K562 (cell line): Measurements from ENCODE around the gene VTI1B. TPM values are rescaled to one million over a fixed set of nuclear protein-coding genes. Genes with fewer than 3 reads are reported as not detected.

ENCODE experiments used
- ATAC-seq: fragments of 200-7000 bp; cut with Tn5 transposase; 3 replicates; pipeline ENCODE4 v1.9.1; 2020; ENCODE audit warnings: moderate library complexity
- BruUV-seq: library from RNA; stranded (reverse); fragments of 400-500 nt; replicated peaks from 2 replicates; lab custom pipeline; 2021; lab: Mats Ljungman, UMichigan
- CTCF ChIA-PET: fragments of 300-600 bp; formaldehyde crosslinking; extraction: SDS; loops from one replicate; lab custom pipeline; 2021; ENCODE audit warnings: low intra/inter-chr PET ratio; lab: Yijun Ruan, JAX
- POLR2A ChIA-PET: fragments of 300-600, 350-650 bp; sonication (Branson Sonifier 250); formaldehyde crosslinking; extraction: SDS; loops from one replicate; lab custom pipeline; 2021; ENCODE audit warnings: antibody characterized with exemption, inconsistent platforms; lab: Yijun Ruan, JAX
- DNase-seq, 4 experiments: peaks; one replicate each; pipeline versions ENCODE4 v3.0.0 to v3.0.0-alpha.2; 2011 to 2018; ENCODE audit warnings: low spot score in 3 of 4, mixed read lengths in 3 of 4; ENCODE audit errors: extremely low read depth in 1 of 4
- FAIRE-seq: peaks from 2 replicates; lab custom pipeline; 2011; peaks lifted over from hg19 to GRCh38; lab: Jason Lieb, UNC
- H2AFZ ChIP-seq: 2 replicates; pipeline ENCODE4 v1.6.0; 2011; ENCODE audit warnings: low read depth, low read length, control low read depth, inconsistent platforms
- H3K27ac ChIP-seq: fragments of 200-600 bp; 3 replicates; pipeline ENCODE4 v1.8.0; 2011; ENCODE audit warnings: low read depth, mild to moderate bottlenecking, control low read depth, inconsistent platforms, low read length, moderate library complexity, mixed read lengths; ENCODE audit errors: extremely low read depth
- H3K27me3 ChIP-seq, 2 experiments: fragments of 300-600 bp in 1 of 2; 2 replicates in 1 of 2; 3 replicates in 1 of 2; pipeline versions ENCODE4 v1.6.0 to v1.8.0; 2011; ENCODE audit warnings: inconsistent platforms in 2 of 2, low read length in 2 of 2, mild to moderate bottlenecking in 1 of 2, mixed read lengths in 1 of 2, moderate library complexity in 1 of 2; ENCODE audit not compliant: control insufficient read depth in 2 of 2, insufficient read depth in 2 of 2
- H3K36me3 ChIP-seq: fragments of 300-600 bp; 3 replicates; pipeline ENCODE4 v1.8.0; 2011; ENCODE audit warnings: mild to moderate bottlenecking, low read length, inconsistent platforms; ENCODE audit not compliant: control insufficient read depth, insufficient read depth
- H3K4me1 ChIP-seq, 2 experiments: fragments of 200-600 bp in 1 of 2; replicated peaks in 1 of 2; 2 replicates in 1 of 2; 3 replicates in 1 of 2; pipeline versions ENCODE4 v1.5.1 to v1.8.0; 2011; ENCODE audit warnings: inconsistent platforms in 2 of 2, low read length in 2 of 2, mild to moderate bottlenecking in 1 of 2, mixed read lengths in 1 of 2, moderate library complexity in 1 of 2; ENCODE audit not compliant: control insufficient read depth in 2 of 2, insufficient read depth in 2 of 2
- H3K4me2 ChIP-seq: 2 replicates; pipeline ENCODE4 v1.6.1; 2011; ENCODE audit warnings: low read length, control low read depth, inconsistent platforms, mixed read lengths; ENCODE audit not compliant: insufficient read depth
- H3K4me3 ChIP-seq: fragments of 200-600 bp; sonication (generic), shearing (Covaris generic); 2 replicates; pipeline ENCODE4 v1.5.1; 2016; ENCODE audit warnings: control low read depth, inconsistent platforms
- H3K79me2 ChIP-seq: fragments of 200-600 bp; 3 replicates; pipeline ENCODE4 v1.8.0; 2011; ENCODE audit warnings: low read length, inconsistent platforms; ENCODE audit not compliant: control insufficient read depth, insufficient read depth
- H3K9ac ChIP-seq, 2 experiments: 2 replicates each; pipeline versions ENCODE4 v1.6.0 to v1.6.1; 2011; ENCODE audit warnings: low read depth in 2 of 2, low read length in 2 of 2, control low read depth in 1 of 2, inconsistent platforms in 1 of 2, mild to moderate bottlenecking in 1 of 2, mixed read lengths in 1 of 2; ENCODE audit not compliant: insufficient read depth in 1 of 2
- H3K9me1 ChIP-seq: one replicate; pipeline ENCODE4 v1.6.0; 2011; ENCODE audit warnings: inconsistent platforms, mild to moderate bottlenecking, low read length, moderate library complexity; ENCODE audit not compliant: control insufficient read depth, insufficient read depth
- H3K9me3 ChIP-seq: replicated peaks from 2 replicates; pipeline ENCODE4 v1.5.1; 2011; ENCODE audit warnings: low read depth, low read length, inconsistent platforms; ENCODE audit not compliant: control insufficient read depth, insufficient read depth
- H4K20me1 ChIP-seq: replicated peaks from 2 replicates; pipeline ENCODE4 v1.6.1; 2011; ENCODE audit warnings: low read length, inconsistent platforms, mixed read lengths; ENCODE audit not compliant: control insufficient read depth, insufficient read depth
- MBD2 ChIP-seq: sonication (generic); IDR thresholded peaks from 2 replicates; pipeline ENCODE4 v1.6.1; 2016; ENCODE audit warnings: low read depth, borderline replicate concordance
- PHTF2 ChIP-seq: fragments of 250-450 bp; sonication (Bioruptor Pico); IDR thresholded peaks from 2 replicates; pipeline ENCODE4 v1.5.0; 2021; ENCODE audit warnings: mild to moderate bottlenecking
- ZNF384 ChIP-seq: IDR thresholded peaks from 2 replicates; pipeline ENCODE4 v1.6.1; 2012; ENCODE audit warnings: low read depth, low read length, improper control_type of control experiment
- ZNF830 ChIP-seq: fragments of 250-450 bp; sonication (Bioruptor Pico); IDR thresholded peaks from 2 replicates; pipeline ENCODE4 v1.5.0; 2021; ENCODE audit warnings: mild to moderate bottlenecking
- WGBS: fragments of 100-300 bp; shearing (Covaris generic); methylation state at CpG from one replicate; pipeline ENCODE4 v1.1.6; 2016; ENCODE audit warnings: low coverage, mixed read lengths; ENCODE audit not compliant: insufficient coverage; ENCODE audit errors: missing lambda C conversion rate; 5-methylcytosine and 5-hydroxymethylcytosine counted together
- in situ Hi-C: fragments of 300-500 bp; cut with MboI; formaldehyde crosslinking; loops from 4 replicates; pipeline ENCODE4 v1.15.0; 2018; ENCODE audit warnings: inconsistent platforms, mixed read lengths
- intact Hi-C: fragments of 100-400 bp; cut with micrococcal nuclease; formaldehyde crosslinking; loops from 2 replicates; pipeline ENCODE4 v1.14.2; 2022
- polyA plus RNA-seq, 8 experiments: library from polyadenylated mRNA; depleted of rRNA in 4 of 8; stranded (reverse) in 5 of 8; unstranded in 3 of 8; fragments of >200 nt; fragmentation: Nextera tagmentation in 2 of 8; fragmentation: Illumina TruSeq in 1 of 8; extraction: Ambion mirVana in 2 of 8; extraction: Trizol in 1 of 8; gene quantifications; 2 replicates each; pipeline versions ENCODE4 v1.2.1 to v1.2.3, GENCODE V29; 2011 to 2014; ENCODE audit warnings: inconsistent platforms in 1 of 8, missing spikeins in 1 of 8
- total RNA-seq, 7 experiments: library from RNA; depleted of rRNA in 6 of 7; stranded (reverse); fragments of >200 nt in 6 of 7; fragmentation: Illumina TruSeq in 2 of 7; extraction: Trizol in 2 of 7; gene quantifications; 2 replicates each; pipeline versions ENCODE4 v1.2.1 to v1.2.3, GENCODE V29; 2011 to 2021; ENCODE audit warnings: low replicate concordance in 1 of 7
- TF ChIP-seq, protein P1 (sequence below): fragments of 450-650 bp; IDR thresholded peaks from 2 replicates; pipeline ENCODE4 v1.6.1; 2017; ENCODE audit warnings: antibody characterized with exemption, mild to moderate bottlenecking
- TF ChIP-seq, protein P2 (sequence below): fragments of 450-650 bp; formaldehyde crosslinking; IDR thresholded peaks from 2 replicates; pipeline ENCODE4 v1.4.0; 2020; ENCODE audit warnings: mild to moderate bottlenecking, mixed read lengths
- TF ChIP-seq, protein P3 (sequence below), 2 experiments: fragments of 250-450 bp in 1 of 2; fragments of 450-650 bp in 1 of 2; sonication (Bioruptor Pico) in 1 of 2; IDR thresholded peaks; 2 replicates each; pipeline versions ENCODE4 v1.6.1 to v1.8.0; 2016 to 2021; ENCODE audit warnings: mild to moderate bottlenecking in 2 of 2, moderate library complexity in 2 of 2, missing compliant biosample characterization in 1 of 2, missing genetic modification characterization in 1 of 2
- TF ChIP-seq, protein P4 (sequence below): fragments of 250-450 bp; sonication (Bioruptor Pico); IDR thresholded peaks from 2 replicates; pipeline ENCODE4 v1.4.0; 2020

The VTI1B gene
- total and polyA plus RNA-seq, 9 of the 15 experiments (the other 6 are each of a cell fraction or from before 2014, with no cell fraction given), result 7.8 to 69.8 (median 50.1) TPM

DNA sequence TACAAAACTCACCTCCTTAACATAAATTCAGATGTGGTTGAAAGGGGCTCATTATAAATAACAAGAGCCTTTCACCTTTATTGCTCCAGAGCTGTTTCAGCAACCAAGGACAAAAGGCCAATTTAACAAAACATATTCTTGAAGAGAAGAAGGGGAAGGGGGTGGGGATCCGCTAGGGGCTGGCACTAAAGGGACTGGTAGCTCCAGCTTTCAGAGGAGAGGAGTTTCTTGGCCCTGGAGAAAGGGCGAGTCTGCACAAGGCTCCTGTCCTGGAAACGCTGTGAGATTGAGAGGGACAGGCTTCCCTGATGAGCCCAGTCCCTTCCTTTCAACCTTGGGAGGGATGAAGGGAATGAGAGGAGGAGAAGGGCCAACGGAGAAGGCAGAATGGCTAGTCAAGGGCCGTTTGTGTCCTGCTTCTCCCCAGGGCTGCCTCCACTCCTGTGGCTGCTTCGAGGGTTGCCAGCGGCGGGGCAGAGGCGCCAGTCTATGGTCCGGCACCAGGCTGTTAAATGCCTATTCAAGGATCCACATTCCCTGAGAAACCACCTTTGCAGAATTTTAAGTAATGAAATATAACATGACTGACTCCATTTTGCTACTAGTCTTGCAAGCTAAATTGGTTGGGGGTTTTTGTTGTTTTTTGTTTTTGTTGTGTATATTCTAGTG lies 64.7 kb downstream of the VTI1B start:
- Histone ChIP-seq H3K9me3 (no peaks in the 10 kb centered on the region), H3K36me3 (no peaks in the 10 kb centered on the region), H3K79me2 (no peaks in the 10 kb centered on the region), H3K4me1 (no peaks in the 10 kb centered on the region; a peak in 1 of 5 replicates), H3K4me3 (no peak overlapping the region), H3K9me1 (no peaks in the 10 kb centered on the region), H3K9ac (no peak overlapping the region), H3K27ac (no peak overlapping the region), H2AFZ (peak overlapping the region; percentile 58; the same call in 1 of the 2 replicates), H3K27me3 (no peaks in the 10 kb centered on the region), H3K4me2 (no peak overlapping the region), H4K20me1 (no peaks in the 10 kb centered on the region)
- no peak for TF ChIP-seq MBD2
- TF ChIP-seq, protein P1, sequence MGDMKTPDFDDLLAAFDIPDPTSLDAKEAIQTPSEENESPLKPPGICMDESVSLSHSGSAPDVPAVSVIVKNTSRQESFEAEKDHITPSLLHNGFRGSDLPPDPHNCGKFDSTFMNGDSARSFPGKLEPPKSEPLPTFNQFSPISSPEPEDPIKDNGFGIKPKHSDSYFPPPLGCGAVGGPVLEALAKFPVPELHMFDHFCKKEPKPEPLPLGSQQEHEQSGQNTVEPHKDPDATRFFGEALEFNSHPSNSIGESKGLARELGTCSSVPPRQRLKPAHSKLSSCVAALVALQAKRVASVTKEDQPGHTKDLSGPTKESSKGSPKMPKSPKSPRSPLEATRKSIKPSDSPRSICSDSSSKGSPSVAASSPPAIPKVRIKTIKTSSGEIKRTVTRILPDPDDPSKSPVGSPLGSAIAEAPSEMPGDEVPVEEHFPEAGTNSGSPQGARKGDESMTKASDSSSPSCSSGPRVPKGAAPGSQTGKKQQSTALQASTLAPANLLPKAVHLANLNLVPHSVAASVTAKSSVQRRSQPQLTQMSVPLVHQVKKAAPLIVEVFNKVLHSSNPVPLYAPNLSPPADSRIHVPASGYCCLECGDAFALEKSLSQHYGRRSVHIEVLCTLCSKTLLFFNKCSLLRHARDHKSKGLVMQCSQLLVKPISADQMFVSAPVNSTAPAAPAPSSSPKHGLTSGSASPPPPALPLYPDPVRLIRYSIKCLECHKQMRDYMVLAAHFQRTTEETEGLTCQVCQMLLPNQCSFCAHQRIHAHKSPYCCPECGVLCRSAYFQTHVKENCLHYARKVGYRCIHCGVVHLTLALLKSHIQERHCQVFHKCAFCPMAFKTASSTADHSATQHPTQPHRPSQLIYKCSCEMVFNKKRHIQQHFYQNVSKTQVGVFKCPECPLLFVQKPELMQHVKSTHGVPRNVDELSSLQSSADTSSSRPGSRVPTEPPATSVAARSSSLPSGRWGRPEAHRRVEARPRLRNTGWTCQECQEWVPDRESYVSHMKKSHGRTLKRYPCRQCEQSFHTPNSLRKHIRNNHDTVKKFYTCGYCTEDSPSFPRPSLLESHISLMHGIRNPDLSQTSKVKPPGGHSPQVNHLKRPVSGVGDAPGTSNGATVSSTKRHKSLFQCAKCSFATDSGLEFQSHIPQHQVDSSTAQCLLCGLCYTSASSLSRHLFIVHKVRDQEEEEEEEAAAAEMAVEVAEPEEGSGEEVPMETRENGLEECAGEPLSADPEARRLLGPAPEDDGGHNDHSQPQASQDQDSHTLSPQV, result peak; percentile 54; the same call in 1 of the 2 replicates
- TF ChIP-seq ZNF384, result no peak
- TF ChIP-seq, protein P2, sequence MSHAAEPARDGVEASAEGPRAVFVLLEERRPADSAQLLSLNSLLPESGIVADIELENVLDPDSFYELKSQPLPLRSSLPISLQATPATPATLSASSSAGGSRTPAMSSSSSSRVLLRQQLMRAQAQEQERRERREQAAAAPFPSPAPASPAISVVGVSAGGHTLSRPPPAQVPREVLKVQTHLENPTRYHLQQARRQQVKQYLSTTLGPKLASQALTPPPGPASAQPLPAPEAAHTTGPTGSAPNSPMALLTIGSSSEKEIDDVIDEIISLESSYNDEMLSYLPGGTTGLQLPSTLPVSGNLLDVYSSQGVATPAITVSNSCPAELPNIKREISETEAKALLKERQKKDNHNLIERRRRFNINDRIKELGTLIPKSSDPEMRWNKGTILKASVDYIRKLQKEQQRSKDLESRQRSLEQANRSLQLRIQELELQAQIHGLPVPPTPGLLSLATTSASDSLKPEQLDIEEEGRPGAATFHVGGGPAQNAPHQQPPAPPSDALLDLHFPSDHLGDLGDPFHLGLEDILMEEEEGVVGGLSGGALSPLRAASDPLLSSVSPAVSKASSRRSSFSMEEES (CRISPR knock-in tag), result no peak
- no peak for TF ChIP-seq ZNF830 (CRISPR knock-in tag)
- TF ChIP-seq, protein P3, sequence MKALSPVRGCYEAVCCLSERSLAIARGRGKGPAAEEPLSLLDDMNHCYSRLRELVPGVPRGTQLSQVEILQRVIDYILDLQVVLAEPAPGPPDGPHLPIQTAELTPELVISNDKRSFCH (CRISPR knock-in tag; IDR thresholded peaks at IDR 0.05), result no peak
- TF ChIP-seq, protein P3 (tag; IDR thresholded peaks at IDR 0.05), result no peak
- no peak for TF ChIP-seq PHTF2 (CRISPR knock-in tag)
- TF ChIP-seq, protein P4, sequence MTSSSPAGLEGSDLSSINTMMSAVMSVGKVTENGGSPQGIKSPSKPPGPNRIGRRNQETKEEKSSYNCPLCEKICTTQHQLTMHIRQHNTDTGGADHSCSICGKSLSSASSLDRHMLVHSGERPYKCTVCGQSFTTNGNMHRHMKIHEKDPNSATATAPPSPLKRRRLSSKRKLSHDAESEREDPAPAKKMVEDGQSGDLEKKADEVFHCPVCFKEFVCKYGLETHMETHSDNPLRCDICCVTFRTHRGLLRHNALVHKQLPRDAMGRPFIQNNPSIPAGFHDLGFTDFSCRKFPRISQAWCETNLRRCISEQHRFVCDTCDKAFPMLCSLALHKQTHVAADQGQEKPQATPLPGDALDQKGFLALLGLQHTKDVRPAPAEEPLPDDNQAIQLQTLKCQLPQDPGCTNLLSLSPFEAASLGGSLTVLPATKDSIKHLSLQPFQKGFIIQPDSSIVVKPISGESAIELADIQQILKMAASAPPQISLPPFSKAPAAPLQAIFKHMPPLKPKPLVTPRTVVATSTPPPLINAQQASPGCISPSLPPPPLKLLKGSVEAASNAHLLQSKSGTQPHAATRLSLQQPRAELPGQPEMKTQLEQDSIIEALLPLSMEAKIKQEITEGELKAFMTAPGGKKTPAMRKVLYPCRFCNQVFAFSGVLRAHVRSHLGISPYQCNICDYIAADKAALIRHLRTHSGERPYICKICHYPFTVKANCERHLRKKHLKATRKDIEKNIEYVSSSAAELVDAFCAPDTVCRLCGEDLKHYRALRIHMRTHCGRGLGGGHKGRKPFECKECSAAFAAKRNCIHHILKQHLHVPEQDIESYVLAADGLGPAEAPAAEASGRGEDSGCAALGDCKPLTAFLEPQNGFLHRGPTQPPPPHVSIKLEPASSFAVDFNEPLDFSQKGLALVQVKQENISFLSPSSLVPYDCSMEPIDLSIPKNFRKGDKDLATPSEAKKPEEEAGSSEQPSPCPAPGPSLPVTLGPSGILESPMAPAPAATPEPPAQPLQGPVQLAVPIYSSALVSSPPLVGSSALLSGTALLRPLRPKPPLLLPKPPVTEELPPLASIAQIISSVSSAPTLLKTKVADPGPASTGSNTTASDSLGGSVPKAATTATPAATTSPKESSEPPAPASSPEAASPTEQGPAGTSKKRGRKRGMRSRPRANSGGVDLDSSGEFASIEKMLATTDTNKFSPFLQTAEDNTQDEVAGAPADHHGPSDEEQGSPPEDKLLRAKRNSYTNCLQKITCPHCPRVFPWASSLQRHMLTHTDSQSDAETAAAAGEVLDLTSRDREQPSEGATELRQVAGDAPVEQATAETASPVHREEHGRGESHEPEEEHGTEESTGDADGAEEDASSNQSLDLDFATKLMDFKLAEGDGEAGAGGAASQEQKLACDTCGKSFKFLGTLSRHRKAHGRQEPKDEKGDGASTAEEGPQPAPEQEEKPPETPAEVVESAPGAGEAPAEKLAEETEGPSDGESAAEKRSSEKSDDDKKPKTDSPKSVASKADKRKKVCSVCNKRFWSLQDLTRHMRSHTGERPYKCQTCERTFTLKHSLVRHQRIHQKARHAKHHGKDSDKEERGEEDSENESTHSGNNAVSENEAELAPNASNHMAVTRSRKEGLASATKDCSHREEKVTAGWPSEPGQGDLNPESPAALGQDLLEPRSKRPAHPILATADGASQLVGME, result no peak
- FAIRE-seq (no peak), DNase-seq (no peak), ATAC-seq (no peak)
- intact Hi-C loops, result no loop called here
- POLR2A ChIA-PET, result interaction anchor here (0.6 to 1.5 kb wide), 4 partner anchors 10 to 153 kb away, joined by 3 to 8 read pairs (median 4); partner anchors contain the start of gene PIGH
- BruUV-seq, result no TSS peak
- in situ Hi-C loops, result no loop called here
- WGBS, result 62% methylated on average over 9 of the region's 10 CpGs
- CTCF ChIA-PET, result no interaction called here
